ENCODE results near the gene FAM114A1.

GRCh38 chr4:38857354-38858096 lies 10.1 kb upstream of the FAM114A1 start:
- TF ChIP-seq CTCF (IDR thresholded peaks at IDR 0.05), result no peak
- no peak for TF ChIP-seq POLR2A (IDR thresholded peaks at IDR 0.05)

Data from testis (tissue), 2 donors.